ENCODE results near the gene ACBD5. TPM values are rescaled to one million over a fixed set of nuclear protein-coding genes. Genes with fewer than 3 reads are reported as not detected.
A peak's percentile ranks its signal among the peaks of the same experiment; 100 is the strongest.

The ACBD5 gene
- total RNA-seq, 2 experiments from 2014 or later = 10.6 to 14.8 TPM

DNA sequence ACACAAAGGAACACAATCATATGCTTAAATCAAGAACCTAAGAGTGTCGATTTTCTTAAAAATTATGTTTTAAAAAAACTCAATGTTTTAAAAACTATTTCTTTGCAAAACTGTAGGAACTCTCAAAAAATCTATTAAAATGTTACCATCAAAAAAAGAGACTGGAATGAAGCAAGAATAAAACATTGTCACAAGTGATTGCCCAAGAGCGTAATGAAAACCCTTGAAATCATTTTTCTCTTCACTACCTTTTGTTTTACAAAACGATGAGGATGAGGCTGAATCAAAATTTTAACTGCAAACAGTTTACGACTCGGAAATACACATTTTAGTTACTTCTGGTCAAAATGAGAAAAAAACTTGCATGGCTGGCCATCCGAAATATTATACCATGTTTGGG, 87.3 kb downstream of the ACBD5 start:
- ATAC-seq (no peak), DNase-seq (no peak)
- no peaks in the 10 kb centered on the region for H3K27me3 Mint-ChIP-seq
- peaks cover 46% of the 10 kb centered on the region for H3K4me1 Mint-ChIP-seq
- CTCF ChIA-PET = interaction anchor here (1.0 to 2.3 kb wide), 4 partner anchors 10 to 292 kb away, joined by 5 to 10 read pairs (median 6); partner anchors contain the start of gene ABI1
- H3K9me3 Mint-ChIP-seq (ENCODE audit: low read depth) = no peaks in the 10 kb centered on the region
- H3K27ac Mint-ChIP-seq = peak overlapping the region; percentile 99
- POLR2A ChIA-PET = interaction anchor here (0.7 to 2.2 kb wide), 7 partner anchors 10 to 351 kb away, joined by 3 to 23 read pairs (median 6); partner anchors contain the start of genes ACBD5, ANKRD26 and RAB18
- peak overlapping the region; percentile 94 for H3K4me3 Mint-ChIP-seq
- peaks cover 59% of the 10 kb centered on the region for H3K36me3 Mint-ChIP-seq (ENCODE audit: low read depth)
- intact Hi-C loops (cut with DNase I, micrococcal nuclease) = loop anchor here (5.0 to 10.0 kb wide), 5 partner anchors 211 to 1181 kb away; no protein-coding TSS in a partner anchor

GRCh38 chr10:27152687-27153086, 87.9 kb downstream of the ACBD5 start:
- Mint-ChIP-seq H3K9me3 (ENCODE audit: low read depth) (no peaks in the 10 kb centered on the region), H3K36me3 (ENCODE audit: low read depth) (peaks cover 57% of the 10 kb centered on the region), H3K4me1 (peaks cover 44% of the 10 kb centered on the region), H3K4me3 (peak overlapping the region; percentile 94), H3K27ac (peak overlapping the region; percentile 99), H3K27me3 (no peaks in the 10 kb centered on the region)
- ATAC-seq = no peak
- ChIA-PET CTCF (interaction anchor here (0.9 to 2.3 kb wide), 5 partner anchors 9 to 292 kb away, joined by 4 to 10 read pairs (median 5); partner anchors contain the start of gene ABI1), POLR2A (interaction anchor here (0.9 kb wide), 1 partner anchor 51 kb away, joined by 3 read pairs; no protein-coding TSS in a partner anchor)
- DNase-seq = no peak
- intact Hi-C loops (cut with DNase I, micrococcal nuclease) = loop anchor here (5.0 to 10.0 kb wide), 5 partner anchors 212 to 1182 kb away; no protein-coding TSS in a partner anchor

GRCh38 chr10:27150261-27150660, 90.3 kb downstream of the ACBD5 start:
- ATAC-seq = no peak
- ChIA-PET POLR2A (interaction anchor here (0.7 kb wide), 1 partner anchor 57 kb away, joined by 3 read pairs; no protein-coding TSS in a partner anchor), CTCF (interaction anchor here (0.6 kb wide), 1 partner anchor 13 kb away, joined by 3 read pairs; no protein-coding TSS in a partner anchor)
- no peak overlapping the region for H3K4me3 Mint-ChIP-seq
- H3K9me3 Mint-ChIP-seq (ENCODE audit: low read depth) = no peaks in the 10 kb centered on the region
- intact Hi-C loops (cut with DNase I, micrococcal nuclease) = loop anchor here (5.0 to 10.0 kb wide), 5 partner anchors 215 to 1185 kb away; no protein-coding TSS in a partner anchor
- H3K27ac Mint-ChIP-seq = peak overlapping the region; percentile 63
- H3K36me3 Mint-ChIP-seq (ENCODE audit: low read depth) = peaks cover 58% of the 10 kb centered on the region
- peaks cover 52% of the 10 kb centered on the region for H3K4me1 Mint-ChIP-seq
- no peak for DNase-seq
- no peaks in the 10 kb centered on the region for H3K27me3 Mint-ChIP-seq

DNA sequence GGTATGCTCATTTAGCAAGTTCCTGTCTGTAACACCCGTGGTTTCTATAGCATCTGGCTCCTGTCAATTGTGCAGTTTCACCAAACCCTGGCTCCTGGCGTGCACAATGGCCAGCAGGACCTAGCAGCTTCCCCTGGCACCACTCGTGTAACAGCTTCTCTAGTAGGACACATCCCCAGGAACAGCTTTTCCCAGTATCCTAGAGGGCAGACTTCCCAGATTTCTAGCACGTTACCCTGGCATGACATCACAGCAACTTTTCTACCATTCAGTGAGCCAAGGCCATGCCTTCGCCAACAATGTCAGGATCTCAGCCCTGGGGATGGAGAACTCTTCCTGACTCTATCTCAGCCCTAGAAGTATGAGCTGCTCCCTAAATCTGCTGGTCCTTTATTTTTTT, 92.9 kb downstream of the ACBD5 start:
- Mint-ChIP-seq H3K9me3 (ENCODE audit: low read depth) (no peaks in the 10 kb centered on the region), H3K4me3 (no peak overlapping the region), H3K27me3 (no peaks in the 10 kb centered on the region), H3K4me1 (peaks cover 48% of the 10 kb centered on the region), H3K36me3 (ENCODE audit: low read depth) (peaks cover 60% of the 10 kb centered on the region), H3K27ac (peak overlapping the region; percentile 12)
- intact Hi-C loops (cut with DNase I, micrococcal nuclease) = no loop called here
- DNase-seq (no peak), ATAC-seq (no peak)
- POLR2A ChIA-PET = no interaction called here
- CTCF ChIA-PET = interaction anchor here (0.5 to 0.6 kb wide), 2 partner anchors 53 to 83 kb away, joined by 3 read pairs; no protein-coding TSS in a partner anchor

DNA sequence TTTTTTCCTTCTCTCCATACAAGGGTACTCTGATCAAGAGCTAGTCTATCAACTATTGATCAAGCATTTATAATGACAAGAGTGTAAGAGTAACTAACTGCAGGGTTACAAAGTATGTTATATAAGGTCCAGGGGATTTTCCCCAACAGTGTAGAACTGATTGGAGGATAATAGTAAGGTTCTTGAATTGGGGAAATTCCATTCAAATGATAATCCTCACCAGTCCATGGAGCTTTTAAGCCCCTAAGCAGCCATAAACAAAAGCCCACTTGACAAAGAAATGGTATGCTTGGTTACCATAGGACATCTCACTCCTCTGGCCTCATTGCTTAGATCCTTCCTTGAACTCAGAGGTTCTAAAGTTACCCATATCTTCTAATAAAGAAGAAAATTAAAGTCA, 94.7 kb downstream of the ACBD5 start:
- no peaks in the 10 kb centered on the region for H3K27me3 Mint-ChIP-seq
- H3K27ac Mint-ChIP-seq = no peak overlapping the region
- no peak for ATAC-seq
- peaks cover 53% of the 10 kb centered on the region for H3K36me3 Mint-ChIP-seq (ENCODE audit: low read depth)
- no peak overlapping the region for H3K4me3 Mint-ChIP-seq
- DNase-seq = no peak
- intact Hi-C loops (cut with DNase I, micrococcal nuclease) = no loop called here
- no peaks in the 10 kb centered on the region for H3K9me3 Mint-ChIP-seq (ENCODE audit: low read depth)
- ChIA-PET POLR2A (no interaction called here), CTCF (interaction anchor here (1.5 kb wide), 1 partner anchor 8 kb away, joined by 4 read pairs; the partner anchor contains the start of gene YME1L1)
- H3K4me1 Mint-ChIP-seq = peaks cover 34% of the 10 kb centered on the region

Other genes with a start within 250 kb of the ACBD5 start
- gene ANKRD26, start 140.3 kb downstream of the ACBD5 start, total RNA-seq = 10 to 100 TPM; 10.2 to 13.2 TPM
- gene YME1L1, start 86.4 kb downstream of the ACBD5 start, total RNA-seq = 100 to 1,000 TPM; 127 to 139 TPM
- gene MASTL, start 85.4 kb downstream of the ACBD5 start, total RNA-seq = 10 to 100 TPM; 42.1 to 55.3 TPM